Adipose tissue (tissue), 3 donors: ENCODE measurements around the gene TSPEAR. TPM values are rescaled to one million over a fixed set of nuclear protein-coding genes. Genes with fewer than 3 reads are reported as not detected.
"Not testable (repeated sequence)": the region's sequence is repeated elsewhere in the genome, so short reads cannot be mapped to it uniquely, and the experiment has no call there.

ENCODE experiments used
- H3K27ac ChIP-seq: one replicate; pipeline ENCODE4 v1.5.1; 2013; ENCODE audit warnings: low read depth, low read length
- WGBS, 3 donors: extraction: QIAGEN DNeasy Blood & Tissue Kit; methylation state at CpG; one replicate each; pipeline ENCODE4 v1.1.7; 2013; 5-methylcytosine and 5-hydroxymethylcytosine counted together
- polyA plus RNA-seq, 3 donors: library from polyadenylated mRNA; stranded (reverse); fragments of 200-250 nt; gene quantifications; one replicate each; pipeline ENCODE4 v1.2.3, GENCODE V29; 2013
- donor health status: healthy with polysubstance abuse.
- donor health status: Bipolar disorder and iron deficiency.
- donor health status: healthy.

Gene TSPEAR
- polyA plus RNA-seq, 3 donors = 0.07 to 0.56 (median 0.10) TPM

- 55 to 85% (median 70%) methylated on average over 3 of the region's 3 CpGs for WGBS, 3 donors
- H3K27ac ChIP-seq = no peak overlapping the region
These were observed 40.5 kb downstream of the TSPEAR start for GRCh38 chr21:44670642-44671432.

- no peak overlapping the region for H3K27ac ChIP-seq
- WGBS, 3 donors = 59 to 84% (median 70%) methylated on average over 1 of the region's 1 CpG
These were observed 43.8 kb downstream of the TSPEAR start for GRCh38 chr21:44667612-44668011.

GRCh38 chr21:44666401-44667320 lies 44.7 kb downstream of the TSPEAR start, which contains the start of gene KRTAP12-2:
KRTAP12-2 (minus strand) TSS chr21:44666927; CDS start chr21:44666886, 41 bp downstream.
- WGBS, 3 donors = 58 to 72% (median 69%) methylated on average over 19 of the region's 19 CpGs
- no peak within 1 kb of the TSS for H3K27ac ChIP-seq

- no peak overlapping the region for H3K27ac ChIP-seq
- WGBS, 3 donors = 76 to 86% (median 85%) methylated on average over 5 of the region's 5 CpGs
These were observed 46.7 kb downstream of the TSPEAR start for GRCh38 chr21:44664691-44665090.

GRCh38 chr21:44661567-44661966 lies 49.8 kb downstream of the TSPEAR start:
- WGBS, 3 donors = 32 to 65% (median 44%) methylated on average over 7 of the region's 7 CpGs
- H3K27ac ChIP-seq = not testable (repeated sequence)

- 44 to 57% (median 49%) methylated on average over 11 of the region's 11 CpGs for WGBS, 3 donors
- H3K27ac ChIP-seq = no peak overlapping the region
These were observed 52.3 kb downstream of the TSPEAR start for GRCh38 chr21:44658913-44659595.

GRCh38 chr21:44658541-44658910 lies 52.8 kb downstream of the TSPEAR start:
- H3K27ac ChIP-seq = no peak overlapping the region
- 72 to 76% (median 72%) methylated on average over 5 of the region's 5 CpGs for WGBS, 3 donors

- H3K27ac ChIP-seq = no peak within 1 kb of the TSS
- 62 to 68% (median 68%) methylated on average over 26 of the region's 26 CpGs for WGBS, 3 donors
These were observed 53.5 kb downstream of the TSPEAR start, which contains the start of gene KRTAP12-3 for GRCh38 chr21:44657635-44658540. KRTAP12-3 (plus strand) TSS chr21:44657932; CDS start chr21:44657980, 48 bp downstream.

- no peak overlapping the region for H3K27ac ChIP-seq
- 35 to 76% (median 47%) methylated on average over 1 of the region's 1 CpG for WGBS, 3 donors
These were observed 54.5 kb downstream of the TSPEAR start for GRCh38 chr21:44656868-44657267.

- H3K27ac ChIP-seq = no peak within 1 kb of the TSS
- 66 to 67% (median 66%) methylated on average over 8 to 9 of the region's 9 CpGs for WGBS, 3 donors
These were observed 56.7 kb downstream of the TSPEAR start, which contains the start of gene KRTAP12-4 for GRCh38 chr21:44654576-44655175. KRTAP12-4 (minus strand) TSS chr21:44654659; CDS start chr21:44654614, 45 bp downstream.

GRCh38 chr21:44653656-44654575 lies 57.5 kb downstream of the TSPEAR start:
- WGBS, 3 donors = 65 to 82% (median 81%) methylated on average over 17 of the region's 17 CpGs
- no peak overlapping the region for H3K27ac ChIP-seq

- WGBS, 3 donors = 59 to 68% (median 62%) methylated on average over 14 of the region's 14 CpGs
- no peak overlapping the region for H3K27ac ChIP-seq
These were observed 58.2 kb downstream of the TSPEAR start for GRCh38 chr21:44653123-44653522.

GRCh38 chr21:44650973-44651675 lies 60.2 kb downstream of the TSPEAR start:
- no peak overlapping the region for H3K27ac ChIP-seq

GRCh38 chr21:44650265-44650972 lies 61.0 kb downstream of the TSPEAR start:
- H3K27ac ChIP-seq = no peak overlapping the region
- 76 to 90% (median 89%) methylated on average over 19 to 20 of the region's 20 CpGs for WGBS, 3 donors

More at GRCh38 chr21:44650973-44651675, 60.2 kb downstream of the TSPEAR start:
- 88 to 90% (median 89%) methylated on average over 12 of the region's 12 CpGs for WGBS, 3 donors

- H3K27ac ChIP-seq = no peak overlapping the region
- 74 to 82% (median 79%) methylated on average over 18 of the region's 18 CpGs for WGBS, 3 donors
These were observed 61.8 kb downstream of the TSPEAR start for GRCh38 chr21:44649521-44650100.
